HG03571 (cell line): ENCODE data around the gene CTNNA3.

Experiments
- ATAC-seq: cut with Tn5 transposase; IDR thresholded peaks from one replicate; pipeline ENCODE4 v1.9.1; 2021; ENCODE audit not compliant: unreplicated experiment

The CTNNA3 gene

GRCh38 chr10:67385089-67385488 lies 310.9 kb downstream of the CTNNA3 start:
- no peak for ATAC-seq

GRCh38 chr10:67331121-67331910 lies 364.7 kb downstream of the CTNNA3 start:
- no peak for ATAC-seq

DNA sequence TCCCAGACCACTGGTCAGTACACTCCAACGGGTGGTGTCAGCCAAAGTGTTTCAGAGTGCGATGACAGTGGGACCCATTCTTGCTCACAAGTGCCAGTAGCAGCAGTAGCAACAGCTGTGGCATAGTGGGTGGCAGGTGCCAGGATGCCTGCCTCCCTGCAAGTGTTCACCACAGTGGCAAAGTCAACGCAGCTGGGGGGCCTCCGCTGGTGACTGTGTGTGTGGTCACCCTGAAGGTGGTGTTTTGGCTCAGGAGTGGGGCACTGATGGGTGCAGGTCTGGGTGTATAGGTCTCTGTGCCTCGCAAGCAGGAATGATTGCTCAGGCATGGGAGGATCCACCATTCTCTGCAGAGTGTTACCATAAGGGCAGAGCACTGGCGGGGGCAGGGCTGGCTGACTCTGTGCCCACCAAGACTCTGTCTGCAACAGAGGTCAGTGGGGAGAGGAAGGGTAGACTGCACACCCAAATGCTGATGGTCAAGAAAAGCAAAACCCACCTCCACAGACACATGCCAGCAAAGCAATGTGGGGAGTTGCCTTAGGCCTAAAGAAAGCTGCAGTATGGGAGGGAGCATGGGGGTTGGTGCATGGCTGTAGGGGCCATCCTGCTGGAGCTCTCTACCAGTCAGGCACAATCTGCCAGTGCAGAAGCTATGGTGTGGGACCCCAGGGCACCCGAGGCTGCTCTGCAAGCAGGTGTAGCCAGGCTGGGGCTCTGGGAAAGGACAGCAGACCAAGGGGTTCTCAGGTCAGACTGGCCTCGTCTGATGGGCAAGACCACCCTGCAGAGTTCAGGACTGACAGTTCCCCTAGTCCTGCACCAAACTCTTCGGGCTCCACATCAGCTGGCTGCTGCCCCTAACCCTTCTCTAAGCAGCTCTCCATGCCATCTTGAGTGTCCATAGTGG lies 368.1 kb downstream of the CTNNA3 start:
- ATAC-seq: no peak

DNA sequence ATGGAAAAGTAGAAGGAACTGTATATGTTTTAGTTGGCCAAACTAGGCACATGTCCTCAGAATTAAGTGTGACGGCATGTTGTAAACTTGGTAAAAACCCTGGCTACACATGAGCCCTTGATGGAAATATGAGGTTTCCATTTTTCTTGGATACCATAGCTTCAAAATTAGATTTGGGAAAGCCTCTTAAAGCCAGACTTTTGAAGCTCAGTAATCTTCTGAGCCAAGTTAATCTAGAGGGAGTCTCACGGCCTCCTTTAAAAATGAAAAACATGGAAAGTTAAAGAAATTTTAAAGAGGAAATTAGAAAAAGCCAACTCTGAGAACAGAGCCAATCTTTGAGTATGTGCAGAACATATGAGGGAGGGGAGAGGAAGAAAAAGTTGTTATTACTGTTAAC lies 376.0 kb downstream of the CTNNA3 start:
- ATAC-seq: no peak

DNA sequence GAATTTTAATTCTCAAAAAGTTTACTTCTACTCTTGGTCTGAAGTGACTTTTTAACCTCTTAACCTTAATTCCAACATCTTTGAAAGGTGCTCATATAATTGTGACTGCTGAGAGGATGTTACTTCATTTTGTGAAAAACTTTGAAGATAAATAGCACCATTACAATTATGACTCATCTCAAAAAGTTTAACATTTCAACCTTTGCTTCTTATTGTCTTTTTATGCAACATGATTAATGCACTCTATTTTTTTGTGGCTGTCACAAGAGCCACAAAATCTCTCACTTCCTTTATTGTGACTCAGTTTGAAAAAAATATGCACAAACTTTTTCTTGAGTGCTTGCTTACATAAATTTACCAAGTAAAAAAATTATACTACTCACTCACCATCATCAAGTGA lies 387.1 kb downstream of the CTNNA3 start:
- no peak for ATAC-seq

DNA sequence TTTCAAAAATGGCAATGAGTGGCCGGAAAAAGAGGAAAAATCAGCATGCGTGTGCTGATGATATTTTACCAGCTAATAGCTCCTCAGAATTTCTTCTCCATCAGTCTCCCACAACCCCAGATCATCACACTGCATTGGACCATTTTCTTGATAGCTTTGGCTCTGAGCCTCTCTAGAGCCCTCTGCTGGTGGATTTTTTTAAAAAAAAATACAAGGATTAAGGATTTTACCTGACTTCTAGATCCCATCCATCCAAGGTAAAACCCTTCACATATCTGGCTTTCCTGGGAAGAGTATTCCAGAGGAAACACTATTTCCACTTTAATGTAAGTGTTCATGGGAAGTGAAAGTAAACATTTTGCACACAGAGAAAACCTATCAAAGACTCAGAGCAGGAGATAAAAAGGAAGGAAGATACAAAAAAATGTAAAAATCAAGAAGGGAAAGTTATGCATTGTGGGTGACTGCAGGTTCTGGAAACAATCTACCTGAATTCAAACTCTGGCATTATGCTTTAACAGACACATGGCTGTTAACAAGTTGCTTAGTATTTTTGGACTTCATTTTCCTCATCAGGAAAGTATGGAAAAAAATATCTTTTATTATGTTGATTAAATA lies 389.3 kb downstream of the CTNNA3 start:
- no peak for ATAC-seq

DNA sequence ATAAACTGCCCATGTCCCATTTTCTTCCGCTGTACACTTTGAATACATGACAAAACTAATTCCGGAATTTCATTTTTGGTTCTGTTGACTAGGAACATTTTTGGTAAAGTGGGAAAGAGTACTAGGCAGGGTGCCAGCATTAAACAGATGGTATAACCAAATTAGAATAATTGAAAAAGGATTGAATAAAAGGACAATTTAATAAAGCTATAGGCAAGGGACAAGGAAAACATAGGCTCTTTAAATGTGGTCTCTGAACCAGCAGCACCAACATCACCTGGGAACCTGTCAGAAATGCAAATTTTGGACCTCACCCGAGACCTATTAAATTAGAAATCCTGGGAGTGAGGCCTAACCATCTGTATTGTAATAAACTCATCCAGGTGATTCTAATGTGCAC lies 393.3 kb downstream of the CTNNA3 start:
- no peak for ATAC-seq

GRCh38 chr10:67299761-67300160 lies 396.2 kb downstream of the CTNNA3 start:
- ATAC-seq: no peak

- ATAC-seq: no peak
Measured at GRCh38 chr10:67297637-67298181, 398.3 kb downstream of the CTNNA3 start.

- no peak for ATAC-seq
Measured at GRCh38 chr10:67296926-67297325, 399.1 kb downstream of the CTNNA3 start.

GRCh38 chr10:67288688-67289410 lies 407.1 kb downstream of the CTNNA3 start:
- ATAC-seq: no peak

DNA sequence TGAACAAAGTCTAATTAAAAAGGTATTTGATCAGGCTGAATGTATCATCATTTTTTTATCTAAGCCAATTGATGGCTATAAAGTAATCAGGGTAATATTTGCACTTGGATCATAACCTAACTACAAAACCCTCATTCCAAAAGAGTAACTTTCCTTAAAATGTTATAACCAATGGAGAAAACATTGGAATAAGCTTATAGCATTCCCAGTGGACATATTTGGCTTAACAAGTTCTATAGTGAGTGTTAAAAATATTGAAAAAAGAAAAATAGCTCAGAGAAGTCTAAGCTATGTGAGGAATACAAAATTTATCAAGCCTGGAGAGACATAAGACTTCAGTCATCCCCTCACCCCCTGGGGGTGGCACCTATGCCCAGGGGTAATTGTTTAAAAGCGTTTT lies 411.4 kb downstream of the CTNNA3 start:
- no peak for ATAC-seq

DNA sequence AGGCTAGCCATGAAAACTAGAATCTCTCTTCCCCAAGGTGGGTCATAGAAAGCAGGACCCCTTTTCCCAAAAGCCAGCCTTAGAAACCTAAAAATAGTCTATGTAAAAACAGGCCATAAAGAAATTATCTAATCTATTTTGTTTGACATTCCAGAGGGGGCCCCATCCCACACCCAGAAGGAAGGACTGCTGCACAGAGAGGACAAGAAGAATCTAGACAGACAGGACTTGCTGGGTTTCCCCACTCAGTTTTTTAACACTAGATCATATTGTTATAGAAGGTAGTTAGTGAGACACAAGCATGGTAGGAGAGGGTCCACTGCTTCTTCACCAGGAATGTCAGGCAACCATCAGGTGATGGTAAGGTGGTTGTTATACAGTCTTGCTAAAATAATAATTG lies 413.1 kb downstream of the CTNNA3 start:
- ATAC-seq: no peak

DNA sequence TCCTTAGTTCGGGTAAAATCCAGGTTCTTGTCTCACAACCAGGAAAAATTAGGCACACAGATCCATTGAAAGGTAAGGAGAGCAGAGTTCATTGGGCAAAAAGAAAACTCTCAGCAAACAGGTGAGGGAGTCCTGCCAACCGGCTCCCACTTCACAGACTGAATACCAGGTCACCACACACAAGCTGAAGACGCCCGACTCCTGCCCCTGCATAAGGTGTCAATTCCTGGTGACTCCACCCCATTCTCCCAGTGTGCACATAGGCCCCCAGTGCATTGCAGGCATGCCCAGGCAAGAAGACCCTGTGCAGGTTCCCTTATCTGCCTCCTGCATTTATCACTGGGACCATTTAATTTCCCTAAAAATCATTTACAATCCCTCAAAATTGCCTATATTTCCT lies 415.6 kb downstream of the CTNNA3 start:
- ATAC-seq: no peak

GRCh38 chr10:67277402-67277801 lies 418.6 kb downstream of the CTNNA3 start:
- ATAC-seq: no peak

GRCh38 chr10:67269828-67270227 lies 426.2 kb downstream of the CTNNA3 start:
- ATAC-seq: no peak

GRCh38 chr10:67268146-67268545 lies 427.8 kb downstream of the CTNNA3 start:
- ATAC-seq: no peak

GRCh38 chr10:67262675-67263074 lies 433.3 kb downstream of the CTNNA3 start:
- no peak for ATAC-seq

- no peak for ATAC-seq
Measured at GRCh38 chr10:67261300-67261797, 434.6 kb downstream of the CTNNA3 start.

DNA sequence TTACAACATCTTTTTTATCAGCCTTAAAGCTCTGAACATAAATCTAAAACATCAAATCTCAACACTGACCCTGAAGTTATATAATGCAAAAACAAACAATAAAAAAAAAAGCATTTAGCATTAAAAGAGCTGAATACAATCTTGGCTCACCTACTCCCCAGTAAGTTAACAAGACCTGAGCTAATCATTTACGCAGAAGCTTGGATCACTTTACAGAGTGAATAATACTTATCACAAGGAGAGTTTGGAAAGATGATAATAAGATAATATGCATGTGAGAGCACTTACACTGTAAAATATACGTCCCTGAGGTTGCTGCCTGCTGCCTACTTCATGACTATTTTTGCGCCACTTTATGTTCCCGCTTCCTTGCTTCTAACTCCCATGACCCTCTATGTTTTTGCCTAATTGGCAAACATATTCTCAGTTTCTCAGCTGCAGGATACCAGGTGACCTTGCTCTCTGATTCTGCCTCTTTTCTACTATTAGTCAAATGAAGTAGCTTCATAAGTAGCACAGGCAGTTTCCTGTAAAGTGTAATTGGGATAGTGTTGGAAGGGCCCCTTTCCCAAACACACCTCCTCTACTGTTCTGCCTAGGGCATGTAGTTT lies 436.6 kb downstream of the CTNNA3 start:
- no peak for ATAC-seq
